ENCODE results near the gene ZNF474.

Gene ZNF474

DNA sequence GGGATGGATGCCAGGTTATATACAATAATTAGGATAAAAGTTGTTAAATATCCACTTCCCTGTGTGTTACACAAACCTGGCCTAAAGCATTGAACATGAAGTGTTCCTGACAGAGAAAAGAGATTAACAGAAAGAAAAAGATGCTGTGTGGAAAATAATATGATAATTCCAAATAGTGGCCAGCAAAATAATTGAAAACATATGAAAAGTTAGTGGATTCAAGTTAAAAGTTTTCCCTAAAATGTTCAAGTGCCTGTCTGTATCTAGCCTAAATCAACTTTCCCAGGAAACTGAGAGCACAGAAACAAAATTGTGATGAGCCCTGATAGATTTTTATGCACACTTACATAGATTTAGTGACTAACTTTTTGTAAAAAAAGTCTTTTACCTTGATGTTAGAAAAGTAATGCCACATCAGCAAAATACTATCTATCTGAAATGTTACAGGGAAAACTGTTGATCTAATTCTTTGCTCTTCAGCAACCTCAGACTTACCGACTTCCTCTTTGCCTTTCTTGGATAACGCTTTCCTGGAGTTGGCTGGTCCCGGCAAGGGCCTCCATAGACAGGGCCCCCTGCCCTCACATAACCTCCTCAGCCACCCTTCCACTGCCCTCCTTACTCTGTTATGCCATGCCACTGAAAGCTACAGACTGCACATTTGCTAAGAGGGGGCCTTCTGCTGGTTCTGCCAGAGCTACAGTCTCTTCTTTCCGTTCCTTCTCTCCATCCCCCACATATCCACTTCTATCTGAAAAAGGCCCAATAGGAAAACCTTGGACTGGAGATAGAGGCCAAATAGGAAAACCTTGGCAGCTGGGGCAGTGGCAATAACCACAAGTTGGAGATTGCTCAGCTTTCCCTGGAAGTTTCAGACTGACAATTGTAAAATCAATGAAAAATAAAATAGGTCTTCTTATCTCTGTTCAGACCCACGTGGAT lies 44.4 kb downstream of the ZNF474 start:
- no peak for DNase-seq (ENCODE audit: low read depth)
- in situ Hi-C loops (cut with HindIII; ENCODE audit: low sequenced_read_pairs) = no loop called here
- TF ChIP-seq, protein P1, sequence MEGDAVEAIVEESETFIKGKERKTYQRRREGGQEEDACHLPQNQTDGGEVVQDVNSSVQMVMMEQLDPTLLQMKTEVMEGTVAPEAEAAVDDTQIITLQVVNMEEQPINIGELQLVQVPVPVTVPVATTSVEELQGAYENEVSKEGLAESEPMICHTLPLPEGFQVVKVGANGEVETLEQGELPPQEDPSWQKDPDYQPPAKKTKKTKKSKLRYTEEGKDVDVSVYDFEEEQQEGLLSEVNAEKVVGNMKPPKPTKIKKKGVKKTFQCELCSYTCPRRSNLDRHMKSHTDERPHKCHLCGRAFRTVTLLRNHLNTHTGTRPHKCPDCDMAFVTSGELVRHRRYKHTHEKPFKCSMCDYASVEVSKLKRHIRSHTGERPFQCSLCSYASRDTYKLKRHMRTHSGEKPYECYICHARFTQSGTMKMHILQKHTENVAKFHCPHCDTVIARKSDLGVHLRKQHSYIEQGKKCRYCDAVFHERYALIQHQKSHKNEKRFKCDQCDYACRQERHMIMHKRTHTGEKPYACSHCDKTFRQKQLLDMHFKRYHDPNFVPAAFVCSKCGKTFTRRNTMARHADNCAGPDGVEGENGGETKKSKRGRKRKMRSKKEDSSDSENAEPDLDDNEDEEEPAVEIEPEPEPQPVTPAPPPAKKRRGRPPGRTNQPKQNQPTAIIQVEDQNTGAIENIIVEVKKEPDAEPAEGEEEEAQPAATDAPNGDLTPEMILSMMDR (IDR thresholded peaks at IDR 0.05; ENCODE audit: low read depth, low read length, missing control alignments) = no peak
- H3K4me3 ChIP-seq (ENCODE audit: low read depth, low read length) = no peak overlapping the region

DNA sequence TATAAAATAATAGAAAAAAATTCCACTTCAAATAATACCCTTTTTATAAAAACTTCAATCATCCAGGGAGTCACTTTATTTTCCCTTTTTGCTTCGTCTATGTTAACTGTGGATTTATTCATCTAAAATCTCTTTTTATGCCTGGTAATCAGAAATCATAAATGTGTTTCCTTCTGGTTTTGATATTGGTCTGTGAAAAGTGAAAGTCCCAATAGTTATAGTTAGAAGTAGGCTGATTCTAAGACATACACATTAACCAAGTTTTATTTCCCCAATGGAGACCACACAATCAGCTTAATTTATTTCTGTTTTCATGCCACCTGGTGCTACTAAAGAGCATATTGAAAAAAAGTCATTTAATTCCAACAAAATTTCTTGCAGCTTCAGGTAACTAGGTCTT lies 45.7 kb downstream of the ZNF474 start:
- TF ChIP-seq, protein P1 (IDR thresholded peaks at IDR 0.05; ENCODE audit: low read depth, low read length, missing control alignments) = no peak
- in situ Hi-C loops (cut with HindIII; ENCODE audit: low sequenced_read_pairs) = no loop called here
- no peak overlapping the region for H3K4me3 ChIP-seq (ENCODE audit: low read depth, low read length)
- no peak for DNase-seq (ENCODE audit: low read depth)

DNA sequence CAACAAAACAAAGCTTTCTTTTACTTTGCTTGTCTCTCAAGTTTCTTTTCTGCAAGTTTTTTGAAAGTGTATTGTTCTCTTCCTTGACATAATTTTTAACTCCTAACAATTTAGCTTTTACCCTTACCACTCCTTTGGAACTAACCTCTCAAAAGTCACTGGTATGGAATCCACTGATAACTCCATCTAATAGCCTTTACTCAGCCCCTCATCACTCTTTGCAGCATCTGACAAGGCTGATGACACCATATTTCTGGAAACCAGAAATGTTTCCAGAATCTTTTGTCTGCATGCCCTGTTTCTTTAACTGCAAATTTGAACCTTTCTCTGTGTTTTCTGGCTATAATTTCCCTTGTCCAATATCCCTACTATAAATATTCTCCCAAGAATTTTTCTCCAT lies 46.5 kb downstream of the ZNF474 start:
- no peak for DNase-seq (ENCODE audit: low read depth)
- in situ Hi-C loops (cut with HindIII; ENCODE audit: low sequenced_read_pairs) = no loop called here
- no peak overlapping the region for H3K4me3 ChIP-seq (ENCODE audit: low read depth, low read length)
- TF ChIP-seq, protein P1 (IDR thresholded peaks at IDR 0.05; ENCODE audit: low read depth, low read length, missing control alignments) = no peak

DNA sequence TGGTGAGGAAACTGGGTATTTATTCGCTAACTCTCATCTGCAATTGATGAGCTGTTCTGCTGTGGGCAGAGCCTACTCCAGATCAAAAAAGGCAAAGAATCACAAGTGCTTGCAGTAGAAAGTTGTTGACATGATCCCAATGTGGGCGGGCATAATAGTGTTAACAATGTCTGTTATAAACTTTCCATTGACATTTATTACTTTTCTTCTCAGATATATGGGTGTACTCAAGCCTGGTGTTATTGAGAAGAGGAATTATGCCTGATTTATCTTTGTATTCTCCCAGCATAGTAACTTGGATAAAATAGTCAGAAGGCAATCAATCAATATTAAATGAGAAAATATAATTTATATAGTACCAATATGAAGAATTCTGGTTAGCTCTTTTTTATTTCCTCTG lies 47.8 kb downstream of the ZNF474 start:
- TF ChIP-seq, protein P1 (IDR thresholded peaks at IDR 0.05; ENCODE audit: low read depth, low read length, missing control alignments) = no peak
- in situ Hi-C loops (cut with HindIII; ENCODE audit: low sequenced_read_pairs) = no loop called here
- no peak overlapping the region for H3K4me3 ChIP-seq (ENCODE audit: low read depth, low read length)
- no peak for DNase-seq (ENCODE audit: low read depth)

DNA sequence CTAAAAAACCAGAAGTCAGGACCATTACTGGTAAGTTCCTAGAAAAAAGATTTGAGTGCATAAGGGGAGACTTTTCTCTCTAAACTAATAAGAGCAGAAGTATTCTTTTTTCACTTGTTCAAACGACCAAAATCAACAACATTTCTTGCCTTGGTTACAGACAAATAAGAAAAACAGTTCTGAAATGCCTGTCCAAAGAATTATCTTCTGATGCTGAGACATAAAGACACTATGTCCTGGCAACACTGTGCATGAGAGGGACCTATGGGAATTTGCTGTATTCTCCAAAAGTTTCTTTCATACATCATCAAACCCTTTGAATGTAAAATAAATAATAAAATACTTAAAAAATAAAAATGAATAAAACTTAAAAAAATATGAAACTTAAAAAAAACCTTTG lies 50.4 kb downstream of the ZNF474 start:
- in situ Hi-C loops (cut with HindIII; ENCODE audit: low sequenced_read_pairs) = loop anchor here (10.0 kb wide), 1 partner anchor 225 kb away; no protein-coding TSS in a partner anchor

DNA sequence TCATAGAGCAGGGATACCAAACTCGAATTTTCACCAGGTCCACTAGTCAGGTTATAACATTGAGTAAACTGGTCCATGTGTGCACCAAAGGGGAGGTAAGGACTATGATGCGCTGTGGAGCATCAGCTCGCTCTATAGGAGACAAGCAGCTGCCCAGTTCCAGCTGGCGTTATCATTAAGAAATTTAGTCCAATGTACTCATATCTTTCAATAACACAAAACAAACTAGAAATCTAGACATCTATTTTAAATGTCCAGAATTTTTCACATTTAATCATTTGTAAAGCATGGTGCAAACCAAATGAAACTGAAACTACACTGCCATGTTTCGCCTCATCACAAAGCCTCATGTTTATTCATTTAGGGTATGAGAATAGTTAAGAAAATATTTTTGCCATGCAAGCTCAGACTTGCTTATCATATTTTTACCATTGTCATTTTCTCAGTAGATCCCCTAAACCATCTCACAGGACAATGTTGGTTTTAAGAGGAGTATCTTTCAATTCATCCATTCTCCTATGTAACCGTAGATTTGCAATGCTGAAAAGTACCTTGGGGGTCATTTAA lies 50.9 kb downstream of the ZNF474 start:
- in situ Hi-C loops (cut with HindIII; ENCODE audit: low sequenced_read_pairs) = loop anchor here (10.0 kb wide), 1 partner anchor 225 kb away; no protein-coding TSS in a partner anchor
- TF ChIP-seq, protein P1 (IDR thresholded peaks at IDR 0.05; ENCODE audit: low read depth, low read length, missing control alignments) = no peak
- no peak overlapping the region for H3K4me3 ChIP-seq (ENCODE audit: low read depth, low read length)
- DNase-seq (ENCODE audit: low read depth) = no peak

More for the DNA sequence above, 50.4 kb downstream of the ZNF474 start:
- TF ChIP-seq, protein P1 (IDR thresholded peaks at IDR 0.05; ENCODE audit: low read depth, low read length, missing control alignments) = no peak
- no peak for DNase-seq (ENCODE audit: low read depth)
- no peak overlapping the region for H3K4me3 ChIP-seq (ENCODE audit: low read depth, low read length)

All from astrocyte of the cerebellum (primary cell).